ENCODE measurements around the gene MVK.
A peak's percentile ranks its signal among the peaks of the same experiment; 100 is the strongest.

DNA sequence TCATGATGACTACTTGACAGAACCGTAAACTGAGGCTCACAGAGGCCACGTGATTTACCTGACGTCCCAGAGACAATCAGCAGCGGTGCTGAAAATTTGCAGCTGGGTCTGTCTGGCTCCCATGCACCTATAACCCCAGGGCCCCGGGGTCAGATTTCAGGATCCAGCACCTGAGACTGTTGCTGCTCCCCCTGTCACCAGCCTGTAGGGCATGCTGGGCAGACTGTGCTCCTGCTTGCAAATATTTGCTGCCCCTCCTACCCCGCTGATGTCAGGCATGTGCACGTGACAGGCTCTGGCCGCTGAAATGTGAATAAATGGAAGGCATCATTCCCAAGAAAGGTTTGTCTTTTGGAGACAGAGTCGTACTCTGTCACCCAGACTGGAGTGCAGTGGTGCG lies 6.3 kb upstream of the MVK start:
- TF ChIP-seq, protein P1, sequence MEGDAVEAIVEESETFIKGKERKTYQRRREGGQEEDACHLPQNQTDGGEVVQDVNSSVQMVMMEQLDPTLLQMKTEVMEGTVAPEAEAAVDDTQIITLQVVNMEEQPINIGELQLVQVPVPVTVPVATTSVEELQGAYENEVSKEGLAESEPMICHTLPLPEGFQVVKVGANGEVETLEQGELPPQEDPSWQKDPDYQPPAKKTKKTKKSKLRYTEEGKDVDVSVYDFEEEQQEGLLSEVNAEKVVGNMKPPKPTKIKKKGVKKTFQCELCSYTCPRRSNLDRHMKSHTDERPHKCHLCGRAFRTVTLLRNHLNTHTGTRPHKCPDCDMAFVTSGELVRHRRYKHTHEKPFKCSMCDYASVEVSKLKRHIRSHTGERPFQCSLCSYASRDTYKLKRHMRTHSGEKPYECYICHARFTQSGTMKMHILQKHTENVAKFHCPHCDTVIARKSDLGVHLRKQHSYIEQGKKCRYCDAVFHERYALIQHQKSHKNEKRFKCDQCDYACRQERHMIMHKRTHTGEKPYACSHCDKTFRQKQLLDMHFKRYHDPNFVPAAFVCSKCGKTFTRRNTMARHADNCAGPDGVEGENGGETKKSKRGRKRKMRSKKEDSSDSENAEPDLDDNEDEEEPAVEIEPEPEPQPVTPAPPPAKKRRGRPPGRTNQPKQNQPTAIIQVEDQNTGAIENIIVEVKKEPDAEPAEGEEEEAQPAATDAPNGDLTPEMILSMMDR (IDR thresholded peaks at IDR 0.05; ENCODE audit: low read depth, low read length, missing input control), result peak; percentile 6
- TF ChIP-seq YY1 (IDR thresholded peaks at IDR 0.05), result no peak
- TF ChIP-seq, protein P2, sequence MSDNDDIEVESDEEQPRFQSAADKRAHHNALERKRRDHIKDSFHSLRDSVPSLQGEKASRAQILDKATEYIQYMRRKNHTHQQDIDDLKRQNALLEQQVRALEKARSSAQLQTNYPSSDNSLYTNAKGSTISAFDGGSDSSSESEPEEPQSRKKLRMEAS (IDR thresholded peaks at IDR 0.05), result no peak
- no peak for TF ChIP-seq FOXA1 (IDR thresholded peaks at IDR 0.05)
- peak in 1 of 2 donors; percentile 7 for TF ChIP-seq JUND (IDR thresholded peaks at IDR 0.05)
- TF ChIP-seq RAD21 (IDR thresholded peaks at IDR 0.05), result peak in 1 of 2 donors; percentile 59
- no peak for TF ChIP-seq TAF1 (conservative IDR thresholded peaks at IDR 0.05)
- TF ChIP-seq HNF4A (conservative IDR thresholded peaks at IDR 0.05), result peak; percentile 78 to 86
- TF ChIP-seq, protein P3, sequence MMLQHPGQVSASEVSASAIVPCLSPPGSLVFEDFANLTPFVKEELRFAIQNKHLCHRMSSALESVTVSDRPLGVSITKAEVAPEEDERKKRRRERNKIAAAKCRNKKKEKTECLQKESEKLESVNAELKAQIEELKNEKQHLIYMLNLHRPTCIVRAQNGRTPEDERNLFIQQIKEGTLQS (IDR thresholded peaks at IDR 0.05), result no peak
- TF ChIP-seq, protein P4, sequence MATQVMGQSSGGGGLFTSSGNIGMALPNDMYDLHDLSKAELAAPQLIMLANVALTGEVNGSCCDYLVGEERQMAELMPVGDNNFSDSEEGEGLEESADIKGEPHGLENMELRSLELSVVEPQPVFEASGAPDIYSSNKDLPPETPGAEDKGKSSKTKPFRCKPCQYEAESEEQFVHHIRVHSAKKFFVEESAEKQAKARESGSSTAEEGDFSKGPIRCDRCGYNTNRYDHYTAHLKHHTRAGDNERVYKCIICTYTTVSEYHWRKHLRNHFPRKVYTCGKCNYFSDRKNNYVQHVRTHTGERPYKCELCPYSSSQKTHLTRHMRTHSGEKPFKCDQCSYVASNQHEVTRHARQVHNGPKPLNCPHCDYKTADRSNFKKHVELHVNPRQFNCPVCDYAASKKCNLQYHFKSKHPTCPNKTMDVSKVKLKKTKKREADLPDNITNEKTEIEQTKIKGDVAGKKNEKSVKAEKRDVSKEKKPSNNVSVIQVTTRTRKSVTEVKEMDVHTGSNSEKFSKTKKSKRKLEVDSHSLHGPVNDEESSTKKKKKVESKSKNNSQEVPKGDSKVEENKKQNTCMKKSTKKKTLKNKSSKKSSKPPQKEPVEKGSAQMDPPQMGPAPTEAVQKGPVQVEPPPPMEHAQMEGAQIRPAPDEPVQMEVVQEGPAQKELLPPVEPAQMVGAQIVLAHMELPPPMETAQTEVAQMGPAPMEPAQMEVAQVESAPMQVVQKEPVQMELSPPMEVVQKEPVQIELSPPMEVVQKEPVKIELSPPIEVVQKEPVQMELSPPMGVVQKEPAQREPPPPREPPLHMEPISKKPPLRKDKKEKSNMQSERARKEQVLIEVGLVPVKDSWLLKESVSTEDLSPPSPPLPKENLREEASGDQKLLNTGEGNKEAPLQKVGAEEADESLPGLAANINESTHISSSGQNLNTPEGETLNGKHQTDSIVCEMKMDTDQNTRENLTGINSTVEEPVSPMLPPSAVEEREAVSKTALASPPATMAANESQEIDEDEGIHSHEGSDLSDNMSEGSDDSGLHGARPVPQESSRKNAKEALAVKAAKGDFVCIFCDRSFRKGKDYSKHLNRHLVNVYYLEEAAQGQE (IDR thresholded peaks at IDR 0.05), result no peak
- TF ChIP-seq GABPA (IDR thresholded peaks at IDR 0.05 in 1 of 2, conservative IDR thresholded peaks at IDR 0.05 in 1 of 2), result peak in 1 of 2 donors; percentile 24
- TF ChIP-seq SP1 (IDR thresholded peaks at IDR 0.05), result peak; percentile 53
- TF ChIP-seq, protein P5, sequence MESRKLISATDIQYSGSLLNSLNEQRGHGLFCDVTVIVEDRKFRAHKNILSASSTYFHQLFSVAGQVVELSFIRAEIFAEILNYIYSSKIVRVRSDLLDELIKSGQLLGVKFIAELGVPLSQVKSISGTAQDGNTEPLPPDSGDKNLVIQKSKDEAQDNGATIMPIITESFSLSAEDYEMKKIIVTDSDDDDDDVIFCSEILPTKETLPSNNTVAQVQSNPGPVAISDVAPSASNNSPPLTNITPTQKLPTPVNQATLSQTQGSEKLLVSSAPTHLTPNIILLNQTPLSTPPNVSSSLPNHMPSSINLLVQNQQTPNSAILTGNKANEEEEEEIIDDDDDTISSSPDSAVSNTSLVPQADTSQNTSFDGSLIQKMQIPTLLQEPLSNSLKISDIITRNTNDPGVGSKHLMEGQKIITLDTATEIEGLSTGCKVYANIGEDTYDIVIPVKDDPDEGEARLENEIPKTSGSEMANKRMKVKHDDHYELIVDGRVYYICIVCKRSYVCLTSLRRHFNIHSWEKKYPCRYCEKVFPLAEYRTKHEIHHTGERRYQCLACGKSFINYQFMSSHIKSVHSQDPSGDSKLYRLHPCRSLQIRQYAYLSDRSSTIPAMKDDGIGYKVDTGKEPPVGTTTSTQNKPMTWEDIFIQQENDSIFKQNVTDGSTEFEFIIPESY (IDR thresholded peaks at IDR 0.05), result no peak

Measured in liver (tissue), 3 donors.